ENCODE measurements around the gene DNASE1L2.

DNASE1L2 gene

GRCh38 chr16:2223942-2224486 lies 12.2 kb upstream of the DNASE1L2 start:
- no peak for DNase-seq (ENCODE audit: low read depth in 2 of 2)

GRCh38 chr16:2226245-2226793 lies 9.9 kb upstream of the DNASE1L2 start:
- no peak for DNase-seq (ENCODE audit: low read depth in 2 of 2)

GRCh38 chr16:2226918-2227317 lies 9.3 kb upstream of the DNASE1L2 start:
- no peak for DNase-seq (ENCODE audit: low read depth in 2 of 2)

GRCh38 chr16:2228161-2228824 lies 8.0 kb upstream of the DNASE1L2 start:
- no peak for DNase-seq (ENCODE audit: low read depth in 2 of 2)

- no peak for DNase-seq (ENCODE audit: low read depth in 2 of 2)
These were observed 7.2 kb upstream of the DNASE1L2 start for GRCh38 chr16:2229091-2229490.

- no peak for DNase-seq (ENCODE audit: low read depth in 2 of 2)
These were observed 6.5 kb upstream of the DNASE1L2 start for GRCh38 chr16:2229632-2230250.

- no peak for DNase-seq (ENCODE audit: low read depth in 2 of 2)
These were observed 5.9 kb upstream of the DNASE1L2 start for GRCh38 chr16:2230376-2230775.

GRCh38 chr16:2231016-2231931 lies 5.0 kb upstream of the DNASE1L2 start:
- no peak for DNase-seq (ENCODE audit: low read depth in 2 of 2)

GRCh38 chr16:2232094-2232990 lies 3.9 kb upstream of the DNASE1L2 start:
- DNase-seq (ENCODE audit: low read depth in 2 of 2), result no peak

- DNase-seq (ENCODE audit: low read depth in 2 of 2), result no peak
These were observed 3.0 kb upstream of the DNASE1L2 start for GRCh38 chr16:2233046-2233775.

GRCh38 chr16:2233872-2234812 lies 2.1 kb upstream of the DNASE1L2 start:
- no peak for DNase-seq (ENCODE audit: low read depth in 2 of 2)

- no peak for DNase-seq (ENCODE audit: low read depth in 2 of 2)
These were observed 1.5 kb upstream of the DNASE1L2 start for GRCh38 chr16:2234813-2235170.

- DNase-seq (ENCODE audit: low read depth in 2 of 2), result no peak
These were observed 1.0 kb upstream of the DNASE1L2 start for GRCh38 chr16:2235234-2235651.

GRCh38 chr16:2235695-2236336 lies 428 bp upstream of the DNASE1L2 start:
- DNase-seq (ENCODE audit: low read depth in 2 of 2), result no peak

- no peak for DNase-seq (ENCODE audit: low read depth in 2 of 2)
These were observed 848 bp downstream of the DNASE1L2 start for GRCh38 chr16:2237102-2237482.

GRCh38 chr16:2237493-2238149 lies 1.4 kb downstream of the DNASE1L2 start:
- DNase-seq (ENCODE audit: low read depth in 2 of 2), result no peak

- no peak for DNase-seq (ENCODE audit: low read depth in 2 of 2)
These were observed 2.0 kb downstream of the DNASE1L2 start for GRCh38 chr16:2238150-2238837.
